GM15510 (cell line): Measurements from ENCODE around the gene RIF1.

ENCODE experiments used
- POLR2A ChIP-seq: IDR thresholded peaks from 3 replicates; pipeline ENCODE4 v1.6.1; 2011; ENCODE audit warnings: borderline replicate concordance; ENCODE audit not compliant: insufficient read length; ENCODE audit errors: extremely low read depth

The RIF1 gene

GRCh38 chr2:151403914-151404313, 5.8 kb upstream of the RIF1 start:
- no peak for TF ChIP-seq POLR2A

GRCh38 chr2:151405376-151405775, 4.3 kb upstream of the RIF1 start:
- TF ChIP-seq POLR2A, result no peak

- no peak for TF ChIP-seq POLR2A
These were observed 2.4 kb upstream of the RIF1 start for GRCh38 chr2:151407281-151407680.

- no peak for TF ChIP-seq POLR2A
These were observed 708 bp upstream of the RIF1 start for GRCh38 chr2:151408788-151409600.

- no peak for TF ChIP-seq POLR2A
These were observed 758 bp downstream of the RIF1 start for GRCh38 chr2:151410485-151410834.

GRCh38 chr2:151417650-151418049, 7.9 kb downstream of the RIF1 start:
- no peak for TF ChIP-seq POLR2A

GRCh38 chr2:151422917-151423439, 13.3 kb downstream of the RIF1 start:
- no peak for TF ChIP-seq POLR2A

GRCh38 chr2:151423760-151424159, 14.1 kb downstream of the RIF1 start:
- TF ChIP-seq POLR2A, result no peak

GRCh38 chr2:151437630-151438029, 27.9 kb downstream of the RIF1 start:
- no peak for TF ChIP-seq POLR2A

- TF ChIP-seq POLR2A, result no peak
These were observed 28.8 kb downstream of the RIF1 start for GRCh38 chr2:151438506-151438905.

- no peak for TF ChIP-seq POLR2A
These were observed 29.4 kb downstream of the RIF1 start for GRCh38 chr2:151439127-151439526.

GRCh38 chr2:151459358-151459757, 49.7 kb downstream of the RIF1 start:
- TF ChIP-seq POLR2A, result no peak

GRCh38 chr2:151465771-151466170, 56.1 kb downstream of the RIF1 start:
- TF ChIP-seq POLR2A, result no peak

GRCh38 chr2:151470556-151470955, 60.9 kb downstream of the RIF1 start:
- TF ChIP-seq POLR2A, result no peak

- no peak for TF ChIP-seq POLR2A
These were observed 63.3 kb downstream of the RIF1 start for GRCh38 chr2:151472966-151473365.

GRCh38 chr2:151475071-151475470, 65.4 kb downstream of the RIF1 start:
- no peak for TF ChIP-seq POLR2A
